Coronary artery (tissue), 2 donors: ENCODE measurements around the gene SELENOP.

Source experiments
- DNase-seq: peaks from one replicate; pipeline ENCODE4 v3.0.0-alpha.2; 2017; ENCODE audit warnings: low spot score
- H3K27ac ChIP-seq, 2 donors: fragments of 200-600 bp; sonication (generic); one replicate each; pipeline ENCODE4 v1.5.1; 2016 to 2019
- H3K4me3 ChIP-seq: fragments of 200-600 bp; sonication (generic); 2 replicates; pipeline ENCODE4 v1.5.1; 2016; ENCODE audit warnings: mild to moderate bottlenecking, moderate library complexity
- TF ChIP-seq, protein P1 (sequence below): fragments of 200-600 bp; sonication (generic); IDR thresholded peaks from one replicate; pipeline ENCODE4 v1.5.1; 2019; ENCODE audit warnings: antibody characterized with exemption

Gene SELENOP

DNA sequence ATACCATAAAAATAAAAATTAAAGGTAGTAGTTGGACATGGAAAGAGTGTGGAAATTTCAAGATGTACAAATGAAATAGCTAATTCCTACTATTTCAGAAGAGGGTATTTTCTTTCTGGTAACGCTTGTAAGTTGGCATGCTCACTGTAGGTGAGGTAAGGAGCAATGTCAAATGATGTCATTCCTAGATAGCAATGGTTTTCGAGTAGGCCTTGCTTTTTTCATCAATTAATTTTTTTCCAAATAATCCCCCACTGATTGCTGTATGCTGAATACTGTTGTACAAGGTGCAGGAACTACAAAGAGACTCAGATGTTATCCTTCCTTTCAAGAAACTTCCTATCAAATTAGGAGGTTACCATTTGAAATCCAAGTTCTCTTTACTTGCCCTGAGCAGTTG lies 928 bp upstream of the SELENOP start:
- Histone ChIP-seq H3K27ac (peak overlapping the region; percentile 7 to 12), H3K4me3 (no peak overlapping the region)
- DNase-seq: no peak
- TF ChIP-seq, protein P1, sequence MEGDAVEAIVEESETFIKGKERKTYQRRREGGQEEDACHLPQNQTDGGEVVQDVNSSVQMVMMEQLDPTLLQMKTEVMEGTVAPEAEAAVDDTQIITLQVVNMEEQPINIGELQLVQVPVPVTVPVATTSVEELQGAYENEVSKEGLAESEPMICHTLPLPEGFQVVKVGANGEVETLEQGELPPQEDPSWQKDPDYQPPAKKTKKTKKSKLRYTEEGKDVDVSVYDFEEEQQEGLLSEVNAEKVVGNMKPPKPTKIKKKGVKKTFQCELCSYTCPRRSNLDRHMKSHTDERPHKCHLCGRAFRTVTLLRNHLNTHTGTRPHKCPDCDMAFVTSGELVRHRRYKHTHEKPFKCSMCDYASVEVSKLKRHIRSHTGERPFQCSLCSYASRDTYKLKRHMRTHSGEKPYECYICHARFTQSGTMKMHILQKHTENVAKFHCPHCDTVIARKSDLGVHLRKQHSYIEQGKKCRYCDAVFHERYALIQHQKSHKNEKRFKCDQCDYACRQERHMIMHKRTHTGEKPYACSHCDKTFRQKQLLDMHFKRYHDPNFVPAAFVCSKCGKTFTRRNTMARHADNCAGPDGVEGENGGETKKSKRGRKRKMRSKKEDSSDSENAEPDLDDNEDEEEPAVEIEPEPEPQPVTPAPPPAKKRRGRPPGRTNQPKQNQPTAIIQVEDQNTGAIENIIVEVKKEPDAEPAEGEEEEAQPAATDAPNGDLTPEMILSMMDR: no peak

DNA sequence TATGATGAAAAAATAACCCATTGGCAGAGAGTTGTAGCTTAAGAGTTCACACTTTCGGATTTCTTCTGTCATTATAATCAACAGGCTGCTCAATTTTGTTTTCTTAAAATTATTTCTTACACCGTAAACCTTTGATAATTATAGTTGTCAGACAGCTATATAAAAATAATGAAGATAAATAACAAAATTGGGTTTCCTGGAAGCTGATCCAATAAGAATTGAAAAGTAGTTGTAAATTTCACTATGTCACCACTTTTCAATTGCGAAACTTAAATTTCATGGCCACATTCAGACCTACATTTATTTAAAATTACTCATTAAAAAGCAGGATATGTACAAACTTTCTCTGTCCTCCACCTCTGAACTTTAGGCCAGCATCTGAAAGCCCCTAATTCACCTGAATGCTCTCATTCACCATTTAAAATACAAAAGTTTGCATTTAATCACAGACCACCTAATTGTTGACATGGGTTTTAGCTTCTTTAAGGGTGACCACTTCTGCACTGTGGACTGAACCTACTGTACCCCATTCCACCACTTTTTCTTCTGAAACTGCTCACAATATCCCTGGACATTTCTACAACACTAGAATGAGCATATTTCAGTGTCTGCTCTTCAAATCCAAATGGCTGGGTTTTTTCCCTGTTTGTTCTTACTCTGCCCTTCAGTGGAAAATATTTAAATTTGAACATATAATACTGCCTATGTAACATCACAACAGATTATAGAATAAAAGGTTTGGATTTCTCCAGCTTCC lies 680 bp downstream of the SELENOP start:
- H3K27ac ChIP-seq: peak overlapping the region; percentile 12 to 85
- H3K4me3 ChIP-seq: peak overlapping the region; percentile 66
- DNase-seq: no peak
- TF ChIP-seq, protein P1: no peak

DNA sequence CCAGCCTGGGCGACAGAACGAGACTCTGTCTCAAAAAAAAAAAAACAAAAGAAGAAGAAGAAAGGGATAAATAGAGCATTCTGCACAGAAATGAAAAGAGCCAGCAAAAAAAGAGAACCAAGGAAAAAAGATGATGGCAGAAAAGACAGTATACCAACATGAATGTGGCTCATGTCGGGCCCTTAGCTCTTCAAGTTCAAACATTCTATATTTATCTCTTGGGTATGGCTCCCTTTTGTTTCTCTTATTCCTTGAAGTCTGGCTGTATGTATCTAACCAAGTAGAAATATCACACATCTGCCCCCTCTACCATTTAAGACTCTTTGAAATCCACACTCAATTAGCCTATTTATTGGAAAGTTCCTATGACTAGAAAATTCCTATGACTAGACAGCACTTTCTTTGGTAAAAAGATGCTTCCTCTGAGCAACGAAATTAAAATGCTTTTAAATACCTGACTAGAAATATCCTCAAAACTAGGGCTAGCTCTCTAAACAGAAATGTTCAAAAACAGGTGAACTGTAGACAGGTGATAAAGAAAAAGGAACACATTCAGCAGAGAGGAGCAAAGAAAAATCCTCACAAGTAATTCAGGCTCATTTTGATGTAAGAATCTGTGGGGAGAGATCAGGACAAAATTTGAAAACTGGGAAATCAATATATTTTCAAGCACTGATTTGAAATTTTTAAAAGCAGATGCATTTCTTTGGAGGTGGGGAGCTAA lies 2.6 kb downstream of the SELENOP start:
- H3K27ac ChIP-seq: peak overlapping the region in 1 of 2 donors; percentile 18
- H3K4me3 ChIP-seq: peak overlapping the region; percentile 66
- no peak for DNase-seq
- TF ChIP-seq, protein P1: no peak

DNA sequence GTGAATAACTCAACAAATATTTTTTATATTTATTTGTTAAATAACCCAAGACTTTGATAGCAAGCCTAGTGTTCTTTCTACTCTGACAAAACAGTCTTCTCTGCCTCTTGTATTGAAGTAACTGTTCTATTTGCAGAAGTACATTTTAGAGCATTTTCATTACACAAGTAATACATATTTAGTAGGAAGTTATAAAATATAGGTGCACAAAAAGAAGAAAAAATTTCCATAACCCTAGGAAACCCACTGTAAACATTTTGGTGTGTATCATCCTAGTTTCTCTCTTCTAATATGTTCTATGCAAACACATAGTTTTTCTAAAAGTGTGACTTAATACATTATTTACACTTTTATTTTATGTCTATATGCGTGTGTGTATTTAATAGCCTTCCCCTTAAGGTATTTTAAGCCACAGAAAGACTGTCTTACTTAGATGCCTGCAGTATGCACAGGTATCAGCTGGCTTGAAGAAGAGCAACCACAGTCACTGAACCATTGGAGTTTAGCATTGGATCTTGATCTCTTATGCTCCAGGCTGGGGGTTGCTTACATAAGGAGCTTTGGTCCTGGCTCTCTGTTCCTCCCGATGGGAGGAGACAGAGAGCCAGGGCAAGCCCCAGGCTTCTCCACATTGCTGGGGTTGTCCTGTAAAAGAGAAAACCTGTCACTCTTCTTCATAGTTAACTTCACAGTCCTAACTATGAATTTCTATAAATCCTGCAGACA lies 3.8 kb downstream of the SELENOP start:
- peak overlapping the region; percentile 66 for H3K4me3 ChIP-seq
- TF ChIP-seq, protein P1: no peak
- peak overlapping the region in 1 of 2 donors; percentile 53 for H3K27ac ChIP-seq
- DNase-seq: no peak

DNA sequence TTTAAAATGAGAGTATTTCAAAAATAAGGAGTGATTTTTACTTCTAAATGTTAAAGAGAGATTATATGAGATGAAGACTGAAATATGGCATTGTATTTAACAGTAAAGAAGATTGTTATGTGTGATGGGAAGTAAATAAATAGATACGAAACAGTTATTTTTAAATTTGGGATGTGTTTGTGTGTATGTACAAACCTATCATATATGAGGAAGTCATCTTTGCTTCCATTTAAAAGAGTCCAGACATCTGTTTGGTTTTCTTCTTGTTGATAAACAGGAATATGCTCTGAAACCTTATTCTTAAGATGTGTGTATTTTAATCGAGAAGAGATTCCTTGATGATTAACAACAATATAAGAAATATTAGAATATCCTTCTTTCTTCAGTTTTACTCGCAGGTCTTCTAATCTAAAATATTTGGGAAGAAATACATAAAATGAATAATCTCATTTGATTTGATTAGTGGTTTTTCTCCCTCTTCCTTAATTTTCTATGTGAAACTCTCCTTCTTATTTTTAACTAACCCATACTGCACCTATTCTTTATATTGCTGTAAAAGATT lies 4.9 kb downstream of the SELENOP start:
- DNase-seq: no peak
- Histone ChIP-seq H3K27ac (no peak overlapping the region), H3K4me3 (no peak overlapping the region)
- TF ChIP-seq, protein P1: no peak

DNA sequence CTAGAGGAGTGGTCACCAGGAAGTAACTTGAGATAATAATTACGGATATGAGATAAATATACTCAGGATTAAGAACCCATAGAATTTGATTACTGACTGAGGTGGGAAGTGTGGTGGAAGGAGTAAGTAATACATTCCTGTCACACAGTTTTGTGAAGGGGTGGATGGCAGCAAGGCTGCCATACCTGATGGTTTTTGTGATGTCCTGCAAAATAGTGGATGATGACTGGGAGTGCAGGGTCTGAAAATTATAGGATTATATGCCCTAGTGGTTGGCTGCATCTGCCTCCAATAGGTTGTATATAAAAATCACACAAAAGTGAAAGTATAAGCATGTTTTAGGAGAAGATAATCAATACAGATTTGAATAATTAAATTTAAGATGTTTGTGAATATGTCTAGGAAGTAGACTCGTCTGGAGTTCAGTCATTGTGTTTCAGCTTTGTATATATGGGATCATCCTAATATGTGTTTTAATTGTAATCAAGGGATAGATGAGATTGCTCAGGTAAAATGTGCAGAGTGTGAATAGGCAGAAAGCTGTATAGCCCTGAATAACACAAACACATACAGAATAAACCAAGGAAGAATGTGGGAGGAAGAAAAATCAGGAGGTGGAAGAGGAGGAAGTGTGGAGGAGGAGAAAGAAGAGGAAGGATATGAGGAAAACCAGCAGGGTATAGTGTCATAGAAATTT lies 5.5 kb downstream of the SELENOP start:
- DNase-seq: no peak
- H3K4me3 ChIP-seq: no peak overlapping the region
- TF ChIP-seq, protein P1: no peak
- H3K27ac ChIP-seq: no peak overlapping the region
